Measurements from ENCODE around the gene PPP3R1.

- TF ChIP-seq, protein P1, sequence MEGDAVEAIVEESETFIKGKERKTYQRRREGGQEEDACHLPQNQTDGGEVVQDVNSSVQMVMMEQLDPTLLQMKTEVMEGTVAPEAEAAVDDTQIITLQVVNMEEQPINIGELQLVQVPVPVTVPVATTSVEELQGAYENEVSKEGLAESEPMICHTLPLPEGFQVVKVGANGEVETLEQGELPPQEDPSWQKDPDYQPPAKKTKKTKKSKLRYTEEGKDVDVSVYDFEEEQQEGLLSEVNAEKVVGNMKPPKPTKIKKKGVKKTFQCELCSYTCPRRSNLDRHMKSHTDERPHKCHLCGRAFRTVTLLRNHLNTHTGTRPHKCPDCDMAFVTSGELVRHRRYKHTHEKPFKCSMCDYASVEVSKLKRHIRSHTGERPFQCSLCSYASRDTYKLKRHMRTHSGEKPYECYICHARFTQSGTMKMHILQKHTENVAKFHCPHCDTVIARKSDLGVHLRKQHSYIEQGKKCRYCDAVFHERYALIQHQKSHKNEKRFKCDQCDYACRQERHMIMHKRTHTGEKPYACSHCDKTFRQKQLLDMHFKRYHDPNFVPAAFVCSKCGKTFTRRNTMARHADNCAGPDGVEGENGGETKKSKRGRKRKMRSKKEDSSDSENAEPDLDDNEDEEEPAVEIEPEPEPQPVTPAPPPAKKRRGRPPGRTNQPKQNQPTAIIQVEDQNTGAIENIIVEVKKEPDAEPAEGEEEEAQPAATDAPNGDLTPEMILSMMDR (IDR thresholded peaks at IDR 0.05) = no peak
- TF ChIP-seq POLR2AphosphoS5 (IDR thresholded peaks at IDR 0.05) = no peak
Observed at GRCh38 chr2:68287580-68288441, 35.5 kb upstream of the PPP3R1 start.
